AG20443 (cell line): ENCODE results near the gene MSLN.
"Not testable (repeated sequence)": the region's sequence is repeated elsewhere in the genome, so short reads cannot be mapped to it uniquely, and the experiment has no call there.

Experiments
- DNase-seq: peaks from one replicate; pipeline ENCODE4 v3.0.0; 2012; ENCODE audit warnings: low spot score, mixed read lengths

Gene MSLN

DNA sequence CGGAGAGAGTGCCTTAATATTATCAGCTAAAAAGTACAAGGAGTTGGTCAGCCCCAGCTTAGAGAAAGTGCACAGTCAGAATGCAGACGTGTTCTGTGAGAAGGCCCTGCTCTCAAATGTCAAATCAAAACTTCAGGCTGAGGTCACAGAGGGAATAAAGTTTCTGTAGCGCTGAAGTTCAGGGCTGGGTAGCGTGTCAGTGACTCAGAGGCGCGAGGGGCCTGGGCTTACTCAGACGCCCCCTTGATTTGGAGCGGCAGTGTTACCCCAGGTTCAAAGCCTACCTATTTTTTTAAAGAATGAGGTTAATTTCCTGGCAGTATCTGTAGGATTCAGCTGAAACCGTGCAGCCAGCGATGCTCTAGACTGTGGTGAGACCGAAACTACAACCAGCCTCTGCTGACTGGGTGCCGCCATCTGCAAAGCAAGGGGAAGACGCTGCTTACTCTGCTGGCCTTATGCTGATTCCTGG is 24.5 kb upstream of the MSLN start:
- no peak for DNase-seq

DNA sequence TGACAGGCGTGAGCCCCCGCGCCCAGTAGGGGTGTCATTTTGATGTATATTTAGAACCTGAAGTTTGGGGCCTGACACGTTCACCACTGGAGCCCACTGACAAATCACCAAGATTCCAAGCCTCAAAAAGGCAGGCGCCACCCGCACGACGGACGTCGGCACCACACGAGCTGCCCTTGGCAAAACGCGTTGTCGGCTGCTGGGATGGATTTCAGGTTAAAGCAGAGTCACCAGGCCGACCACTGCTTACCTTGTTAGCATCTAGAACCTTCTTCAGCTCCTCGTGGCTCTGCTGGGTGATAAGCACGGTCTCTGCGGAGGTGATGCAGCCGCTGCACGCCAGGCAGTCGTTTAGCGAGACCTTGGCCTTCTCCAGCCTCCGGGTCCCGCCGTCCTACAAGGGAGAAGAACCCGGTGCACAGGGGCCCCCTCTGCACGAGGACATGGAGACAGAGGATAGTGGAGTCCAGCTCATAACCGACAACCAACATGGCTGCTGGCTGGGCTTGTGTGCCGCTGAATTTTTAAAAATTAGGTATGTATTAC is 23.5 kb upstream of the MSLN start:
- DNase-seq = no peak

DNA sequence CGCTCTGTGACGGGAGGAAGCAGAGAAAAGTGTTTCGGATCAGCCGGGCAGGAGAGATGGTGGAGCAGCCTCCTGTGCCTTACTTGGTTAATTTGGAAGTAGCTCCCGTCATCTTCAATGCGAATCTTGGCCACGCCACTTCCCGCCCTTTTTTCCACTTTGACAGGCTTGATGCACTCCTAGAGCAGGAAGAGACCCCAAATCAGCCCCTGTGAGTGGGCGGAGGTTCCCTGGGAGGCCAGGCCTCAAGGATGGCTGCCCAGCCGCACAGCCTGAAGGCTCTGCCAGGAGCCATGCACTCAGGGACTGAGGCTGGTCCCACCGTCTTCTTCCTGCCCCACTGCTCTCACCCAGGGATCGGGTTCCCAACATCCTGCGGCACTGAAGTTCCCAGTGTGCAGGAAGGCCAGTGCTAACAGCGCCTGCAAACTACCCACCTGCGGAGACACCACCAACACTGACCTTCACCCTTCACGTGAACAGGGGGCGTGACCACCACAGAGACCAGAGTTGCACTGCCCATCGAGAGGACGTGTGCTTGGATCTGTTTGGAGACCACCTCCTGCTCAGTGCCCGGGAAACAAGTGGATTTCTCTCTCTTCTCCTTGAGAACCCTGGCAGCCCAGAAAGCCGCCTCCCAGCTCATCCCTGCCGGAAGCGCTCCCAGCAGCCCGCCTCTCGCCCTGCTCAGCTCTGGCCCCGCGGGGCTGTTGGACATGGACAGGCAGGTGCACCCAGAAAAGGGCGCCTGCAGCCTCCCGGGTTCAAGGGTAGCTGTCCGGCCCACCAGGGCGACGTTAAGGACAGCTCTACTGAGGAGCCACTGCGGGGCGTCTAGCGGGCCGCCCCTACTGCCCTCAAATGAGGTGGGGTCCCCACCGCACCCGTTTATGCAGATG is 20.7 kb upstream of the MSLN start:
- DNase-seq = no peak

DNA sequence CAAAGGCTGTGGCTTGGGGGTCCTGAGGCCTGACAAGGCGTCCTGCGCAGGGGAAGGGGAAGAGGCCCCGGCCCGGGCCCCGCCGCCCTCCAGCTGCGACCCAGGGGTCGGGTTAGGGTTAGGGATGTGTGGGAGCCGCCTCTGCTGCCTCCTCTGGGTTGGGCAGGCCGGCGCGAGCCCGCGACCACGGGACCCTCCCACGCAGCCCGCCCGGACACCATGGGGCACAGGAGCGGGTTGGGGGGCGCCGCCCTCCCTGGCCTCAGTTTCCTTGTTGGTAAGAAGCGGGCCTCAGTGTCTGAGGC is 20.1 kb upstream of the MSLN start:
- DNase-seq = no peak

DNA sequence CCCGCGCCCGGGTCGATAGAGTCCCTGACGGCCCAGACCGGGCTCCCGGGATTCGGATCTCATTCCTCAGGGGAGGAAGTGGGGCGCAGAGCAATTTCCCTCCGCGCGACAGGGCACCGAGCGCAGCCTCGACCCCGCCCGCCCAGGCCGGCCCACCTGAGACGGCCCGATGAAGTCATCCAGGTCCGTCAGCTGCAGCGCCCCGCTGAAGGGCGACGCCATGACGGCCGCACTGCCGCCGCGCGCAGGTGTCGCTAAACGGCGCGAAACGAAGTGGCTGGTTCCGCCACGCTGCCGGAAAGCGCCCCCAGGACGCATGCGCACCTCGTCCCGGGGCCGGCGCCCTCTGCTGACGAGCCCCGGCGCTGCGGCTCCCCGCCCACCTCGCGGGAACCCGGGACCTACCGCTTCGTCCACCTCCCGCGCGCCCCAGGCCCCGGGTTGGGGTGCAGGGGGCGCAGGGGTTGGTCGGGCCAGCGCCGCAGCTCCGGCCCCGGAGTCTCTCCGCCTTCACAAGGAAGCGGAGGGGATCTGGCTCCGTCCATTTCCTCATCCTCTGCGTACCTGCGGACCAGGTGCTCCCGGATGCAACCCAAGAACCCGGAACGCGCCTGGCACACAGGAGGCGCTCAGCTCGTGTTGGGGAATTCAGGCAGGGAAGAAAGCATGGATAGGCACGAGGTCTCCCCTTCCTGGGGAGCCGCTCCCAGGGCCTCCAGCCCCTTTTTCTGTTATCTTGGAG is 19.6 kb upstream of the MSLN start, which contains the start of gene CIAO3:
TSS of gene CIAO3 (minus strand) at position 234 of the 742 bp plus-strand sequence. CDS start at position 222, 12 bp downstream.
- DNase-seq = peak; percentile 99

DNA sequence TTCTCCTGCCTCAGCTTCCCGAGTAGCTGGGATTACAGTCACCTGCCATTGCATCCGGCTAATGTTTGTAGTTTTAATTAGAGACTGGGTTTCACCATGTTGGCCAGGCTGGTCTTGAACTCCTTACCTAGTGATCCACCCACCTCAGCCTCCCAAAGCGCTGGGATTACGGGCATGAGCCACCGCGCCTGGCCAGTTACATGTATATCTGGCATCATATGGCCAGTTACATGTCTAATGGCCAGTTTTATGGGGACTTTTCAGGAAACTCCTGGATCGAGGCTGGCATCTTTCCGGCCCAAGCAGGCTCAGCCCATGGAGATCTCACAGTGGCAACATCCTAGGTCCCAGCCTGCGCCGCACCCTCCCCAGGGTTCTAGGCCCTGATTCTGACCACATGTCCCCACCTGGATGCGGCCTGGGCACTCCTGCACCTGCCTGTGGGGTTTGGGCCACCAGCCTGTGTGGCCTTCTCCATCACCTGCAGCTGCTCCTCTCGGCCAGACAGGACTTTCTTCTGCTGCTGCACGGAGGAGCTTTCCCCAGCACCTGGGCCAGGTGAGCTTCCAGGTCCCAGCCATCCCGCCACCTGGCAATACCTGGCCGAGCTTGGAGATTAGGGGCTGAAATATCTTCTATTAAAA is 18.4 kb upstream of the MSLN start:
- no peak for DNase-seq

DNA sequence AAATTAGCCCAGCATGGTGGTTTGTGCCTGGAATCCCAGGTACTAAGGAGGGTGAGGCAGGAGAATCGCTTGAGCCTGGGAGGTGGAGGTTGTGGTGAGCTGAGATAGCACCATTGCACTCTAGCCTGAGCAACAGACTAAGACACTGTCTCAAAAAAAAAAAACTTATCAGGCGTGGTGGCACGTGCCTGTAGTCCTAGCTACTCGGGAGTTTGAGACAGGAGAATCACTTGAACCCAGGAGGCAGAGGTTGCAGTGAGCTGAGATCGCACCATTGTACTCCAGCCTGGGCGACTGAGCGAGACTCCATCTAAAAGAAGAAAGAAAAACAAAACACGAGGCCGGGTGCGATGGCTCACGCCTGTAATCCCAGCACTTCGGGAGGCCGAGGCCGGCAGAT is 17.6 kb upstream of the MSLN start:
- not testable (repeated sequence) for DNase-seq

DNA sequence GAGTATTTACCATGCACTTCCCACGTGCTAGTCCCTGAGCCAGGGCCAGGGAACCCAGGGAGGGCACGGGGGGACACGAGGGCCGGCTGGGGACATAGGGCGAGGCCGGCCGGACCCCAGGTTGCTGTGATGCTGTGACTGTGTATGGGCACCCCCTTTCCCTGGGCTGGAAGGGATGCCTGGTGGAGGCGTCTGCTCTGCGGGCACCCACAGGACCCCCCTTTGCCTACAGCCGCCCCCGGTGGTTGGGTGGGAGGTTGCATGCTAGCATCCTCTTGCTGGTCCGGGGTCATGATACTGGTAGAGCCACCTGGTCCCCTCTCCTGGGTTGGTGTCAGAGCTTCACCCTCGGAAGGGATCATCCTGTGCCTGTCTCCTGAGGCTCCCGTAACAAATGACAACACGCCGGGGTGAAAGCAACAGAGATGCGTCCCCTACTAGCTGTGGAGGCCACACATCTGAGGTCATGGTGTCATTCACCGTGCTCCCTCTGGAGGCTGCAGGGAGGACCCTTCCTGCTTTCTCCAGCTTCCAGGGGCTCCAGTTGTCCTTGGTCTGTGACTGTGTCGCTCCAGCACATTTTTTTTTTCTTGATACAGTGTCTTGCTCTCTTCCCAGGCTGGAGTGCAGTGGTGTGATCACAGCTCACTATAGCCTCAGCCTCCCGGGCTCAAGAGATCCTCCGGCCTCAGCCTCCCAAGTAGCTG is 16.6 kb upstream of the MSLN start:
- no peak for DNase-seq

DNA sequence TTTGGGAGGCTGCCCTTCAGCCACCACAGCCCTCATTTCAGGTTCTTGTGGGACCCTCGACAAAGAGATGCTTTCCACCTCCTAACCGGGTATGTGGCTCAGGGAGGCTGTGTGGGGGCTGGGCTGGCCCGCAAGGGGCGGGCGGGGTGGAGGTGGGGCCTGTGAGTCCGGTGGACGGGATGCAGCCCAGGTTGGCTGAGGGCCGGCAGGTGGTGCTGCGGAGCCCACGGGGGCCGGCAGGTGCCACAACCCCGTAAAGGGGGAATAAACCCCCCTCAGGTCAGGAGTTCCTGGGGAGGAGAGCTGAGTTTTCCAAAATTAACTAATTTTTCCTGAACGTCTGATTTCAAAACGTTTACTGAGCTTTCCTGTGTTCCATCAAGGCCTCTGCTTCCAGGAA is 14.8 kb upstream of the MSLN start:
- no peak for DNase-seq

DNA sequence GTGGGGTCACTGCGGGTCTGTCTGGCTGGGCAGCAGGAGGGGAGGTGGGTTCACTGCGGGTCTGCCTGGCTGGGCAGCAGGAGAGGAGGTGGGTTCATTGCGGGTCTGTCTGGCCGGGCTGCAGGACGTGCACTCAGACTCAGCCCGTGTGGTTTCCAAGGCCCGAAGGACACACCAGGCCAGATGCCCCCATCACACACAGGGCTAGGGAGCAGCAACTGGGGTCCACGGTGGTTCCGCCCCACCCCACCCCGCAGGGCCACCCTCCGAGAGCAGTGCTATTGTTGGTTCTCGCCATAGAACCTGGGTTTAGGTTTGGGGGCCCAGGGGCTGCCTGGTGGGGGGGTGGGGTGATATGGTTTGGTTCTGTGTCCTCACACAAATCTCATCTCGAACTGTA is 13.9 kb upstream of the MSLN start:
- no peak for DNase-seq

DNA sequence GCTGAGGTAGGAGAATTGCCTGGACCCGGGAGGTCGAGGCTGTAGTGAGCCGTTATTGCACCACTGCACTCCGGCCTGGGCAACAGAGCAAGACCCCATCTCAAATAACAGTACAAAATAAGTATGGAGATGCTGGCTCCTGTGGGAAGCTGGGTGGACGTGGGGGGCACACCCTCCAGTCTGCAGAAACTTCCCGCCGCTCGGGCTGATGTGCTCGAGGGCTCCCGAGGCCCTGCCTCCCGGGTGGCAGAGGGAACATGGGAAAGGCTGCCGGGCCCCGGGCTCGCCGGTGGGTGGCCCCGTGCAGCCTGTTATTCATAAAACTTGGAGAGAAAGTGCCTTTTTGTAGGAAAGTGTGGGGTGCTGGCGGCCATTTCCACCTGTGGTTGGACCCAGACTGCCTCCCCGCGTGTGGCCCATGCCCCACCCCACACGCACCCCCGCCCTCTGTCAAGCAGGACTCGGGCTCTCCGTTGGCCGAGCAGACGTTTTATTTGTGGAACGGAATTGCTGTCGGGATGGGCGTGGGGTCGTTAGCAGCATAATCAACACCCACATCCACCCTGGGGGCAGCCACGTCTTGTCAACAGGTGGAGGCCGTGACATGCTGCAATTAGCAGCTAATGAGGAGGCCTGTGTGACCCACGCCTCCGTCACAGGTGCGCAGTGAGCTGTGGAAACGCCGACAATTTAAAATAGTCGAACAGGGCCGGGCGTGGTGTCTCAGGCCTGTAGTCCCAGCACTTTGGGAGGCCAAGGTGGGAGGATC is 12.4 kb upstream of the MSLN start:
- no peak for DNase-seq

DNA sequence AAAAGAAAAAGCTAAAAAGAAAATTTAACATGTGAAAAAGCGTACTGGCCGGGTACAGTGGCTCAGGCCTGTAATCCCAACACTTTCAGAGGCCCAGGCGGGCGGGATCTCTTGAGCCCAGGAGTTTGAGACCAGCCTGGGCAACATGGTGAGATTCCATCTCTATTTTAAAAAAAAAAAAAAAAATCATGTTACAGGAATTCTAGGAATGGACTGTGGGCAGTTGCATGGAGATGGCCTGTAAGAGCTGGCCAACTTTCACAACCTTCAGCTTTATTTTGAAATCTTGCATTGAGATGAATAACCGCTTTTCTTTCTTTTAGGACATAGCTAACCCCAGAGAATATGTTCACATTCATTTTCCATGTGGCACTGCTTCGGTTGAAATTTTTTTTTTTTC is 11.5 kb upstream of the MSLN start:
- DNase-seq = peak; percentile 87

DNA sequence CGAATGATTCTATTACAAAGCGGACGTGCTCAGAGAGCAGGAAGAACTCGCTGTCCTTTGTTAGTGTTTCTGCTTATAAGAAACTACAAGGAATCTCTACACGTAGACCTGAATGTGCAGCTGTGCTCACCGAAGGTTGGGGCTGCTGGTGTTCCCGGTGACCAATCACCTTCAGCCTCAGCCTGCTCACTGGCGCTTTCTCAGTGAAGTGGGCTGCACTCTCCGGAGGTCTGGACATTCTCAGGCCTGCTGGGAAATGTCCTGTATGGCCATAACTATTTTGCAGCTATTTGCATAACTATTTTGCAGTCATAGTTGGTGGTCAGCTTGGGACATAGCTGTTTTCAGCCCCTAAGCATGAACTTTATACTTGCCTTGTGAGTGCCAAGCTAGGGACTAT is 10.0 kb upstream of the MSLN start:
- no peak for DNase-seq

DNA sequence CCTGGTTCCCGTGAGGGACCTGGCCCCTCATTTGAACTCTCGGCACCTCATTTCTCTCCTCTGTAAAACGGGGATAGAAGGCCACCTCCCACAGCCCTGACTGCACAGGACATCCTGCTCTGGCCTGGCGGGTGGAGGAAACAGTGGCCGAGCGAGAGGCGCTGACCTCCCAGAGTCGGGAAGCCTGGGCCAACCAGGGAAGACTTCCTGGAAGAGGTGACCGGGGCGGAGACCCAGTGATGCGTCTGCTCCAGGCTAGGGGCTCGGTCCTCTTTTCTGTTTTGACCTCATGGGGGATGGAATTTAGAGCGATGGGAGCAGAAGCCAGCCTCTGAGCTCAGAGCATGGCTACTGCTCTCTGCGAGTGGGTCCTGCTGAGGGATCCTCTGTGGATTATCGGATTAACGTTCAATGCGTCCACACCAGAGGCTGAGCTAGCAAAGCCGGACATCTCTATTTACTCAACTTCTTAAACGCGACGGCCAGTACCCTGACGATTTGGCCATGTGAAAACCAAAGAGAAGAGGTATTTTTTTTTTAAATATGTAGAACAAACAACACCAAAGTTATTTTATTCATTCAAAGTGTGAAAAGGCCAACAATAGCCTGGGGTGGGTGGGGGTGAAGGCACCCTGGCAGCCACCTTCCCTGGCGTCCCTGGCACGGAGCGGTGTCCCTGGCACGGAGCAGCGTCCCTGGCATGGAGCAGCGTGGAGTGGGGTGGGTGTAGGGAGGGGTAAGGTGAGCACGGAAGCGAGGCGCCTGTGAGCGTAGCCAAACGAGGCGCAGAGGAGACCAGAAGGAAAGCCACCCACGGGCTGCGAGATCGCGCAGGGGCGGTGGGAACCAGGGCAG is 9.2 kb upstream of the MSLN start:
- DNase-seq = no peak

DNA sequence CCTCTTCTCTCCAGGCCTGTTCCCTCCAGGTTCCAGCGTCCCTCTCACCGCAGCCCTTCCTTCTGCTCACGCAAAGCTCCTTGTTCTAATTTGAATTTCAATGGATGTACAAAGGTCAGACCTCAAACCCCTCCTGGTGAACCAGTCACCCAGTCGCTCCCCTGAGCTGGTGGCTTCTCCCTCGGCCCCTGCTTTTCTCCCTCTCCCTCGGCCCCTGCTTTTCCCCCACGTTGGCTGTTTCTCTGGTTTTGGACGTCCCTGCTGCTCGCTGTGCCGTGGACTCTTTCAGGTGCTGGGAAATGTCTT is 8.6 kb upstream of the MSLN start:
- no peak for DNase-seq

DNA sequence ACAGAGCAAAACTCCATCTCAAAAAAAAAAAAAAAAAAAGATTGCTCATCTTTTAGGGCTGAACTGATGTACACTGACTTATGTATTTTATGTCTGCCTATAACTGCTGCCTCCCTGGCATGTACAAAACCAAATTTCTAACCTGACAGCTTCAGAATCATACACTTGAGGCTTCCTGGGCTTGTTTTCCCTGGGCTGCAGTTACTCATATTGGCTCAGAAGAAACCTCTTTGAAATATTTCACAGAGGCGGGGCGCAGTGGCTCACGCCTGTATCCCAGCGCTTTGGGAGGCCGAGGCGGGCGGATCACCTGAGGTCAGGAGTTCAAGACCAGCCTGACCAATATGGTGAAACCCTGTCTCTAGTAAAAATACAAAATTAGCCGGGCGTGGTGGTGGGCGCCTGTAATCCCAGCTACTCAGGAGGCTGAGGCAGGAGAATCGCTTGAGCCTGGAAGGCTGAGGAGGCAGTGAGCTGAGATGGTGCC is 6.4 kb upstream of the MSLN start:
- not testable (repeated sequence) for DNase-seq

DNA sequence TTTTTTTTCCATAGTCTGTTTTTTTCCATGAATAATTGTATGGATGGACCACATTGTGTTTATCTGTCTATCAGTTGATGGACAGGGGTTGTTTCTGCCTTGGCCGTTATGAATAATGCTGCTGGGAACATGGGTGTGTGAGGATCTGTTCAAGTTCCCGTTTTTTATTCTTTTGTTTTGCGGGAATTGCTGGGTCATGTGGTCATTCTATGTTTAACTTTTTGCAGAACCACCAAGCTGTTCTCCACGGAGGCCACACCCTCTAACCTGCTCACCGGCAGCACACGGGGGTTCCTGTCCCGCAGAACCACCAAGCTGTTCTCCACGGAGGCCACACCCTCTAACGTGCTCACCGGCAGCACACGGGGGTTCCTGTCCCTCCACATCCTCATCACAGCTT is 5.9 kb upstream of the MSLN start:
- no peak for DNase-seq

DNA sequence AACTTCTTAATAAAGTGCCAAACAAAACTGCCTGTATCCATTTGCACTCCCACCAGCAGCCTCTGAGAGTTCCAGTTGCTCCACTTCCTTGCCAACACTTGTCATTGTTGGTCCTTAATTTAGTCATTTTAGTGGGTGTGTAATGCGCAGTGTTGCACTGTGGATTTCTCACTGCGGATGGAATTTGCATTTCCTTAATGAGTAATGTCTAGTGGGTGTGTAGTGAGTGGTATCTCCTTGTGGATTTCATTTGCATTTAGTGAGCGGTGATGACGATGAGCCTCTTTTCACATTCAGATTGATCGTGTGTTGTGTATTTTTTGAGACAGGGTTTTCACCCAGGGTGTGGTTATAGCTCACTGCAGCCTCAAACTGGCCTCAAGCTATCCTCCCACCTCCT is 4.1 kb upstream of the MSLN start:
- no peak for DNase-seq

DNA sequence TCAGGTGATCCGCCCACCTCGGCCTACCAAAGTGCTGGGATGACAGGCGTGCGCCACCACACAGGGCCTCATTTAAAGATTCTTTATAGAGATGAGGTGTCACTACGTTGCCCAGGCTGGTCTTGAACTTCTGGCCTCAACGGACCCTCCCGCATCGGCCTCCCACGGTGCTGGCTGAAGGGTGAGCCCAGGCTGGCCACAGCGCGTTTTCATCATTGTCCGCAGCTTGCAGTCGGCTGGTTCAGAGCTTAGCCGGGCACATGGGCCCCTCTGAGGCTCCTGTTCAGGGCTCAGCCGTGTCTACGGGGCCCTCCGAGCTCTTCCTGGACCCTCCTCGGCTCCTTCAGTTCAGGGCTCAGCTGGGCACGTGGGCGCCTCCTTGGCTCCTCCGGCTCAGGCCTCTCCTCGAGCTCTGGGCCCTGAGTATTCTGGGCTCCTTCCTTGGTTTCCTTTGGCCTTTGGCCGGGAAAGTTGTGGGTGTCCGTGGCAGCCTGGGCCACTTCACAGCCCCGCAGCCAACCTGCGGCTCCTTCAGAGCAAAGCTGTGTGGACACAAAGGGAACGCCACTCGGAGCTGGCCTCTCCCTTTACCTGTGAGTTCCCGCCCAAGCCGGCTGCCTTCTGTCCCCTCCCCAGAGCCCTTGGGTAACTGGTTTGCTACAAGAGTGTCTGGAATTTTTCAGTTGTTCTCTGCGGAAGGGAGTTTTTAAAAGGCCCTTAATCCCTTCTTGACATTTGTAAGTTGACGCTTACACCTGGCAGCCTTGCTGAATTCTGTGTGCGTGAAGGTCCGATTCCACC is 1.2 kb upstream of the MSLN start:
- DNase-seq = no peak
